ENCODE measurements around the gene VIPR2. TPM values are rescaled to one million over a fixed set of nuclear protein-coding genes. Genes with fewer than 3 reads are reported as not detected.

VIPR2 gene
- total RNA-seq, 2 donors from 2014 or later = not detected

GRCh38 chr7:159031135-159031701 is 113.4 kb downstream of the VIPR2 start:
- no peaks in the 10 kb centered on the region for H3K9me3 ChIP-seq (ENCODE audit: control insufficient read depth, low read length, poor library complexity, severe bottlenecking)
- Mint-ChIP-seq H3K36me3 (ENCODE audit: low read depth) (no peaks in the 10 kb centered on the region), H3K4me3 (peak overlapping the region; percentile 57), H3K4me1 (peaks cover 5% of the 10 kb centered on the region), H3K27me3 (peaks cover 64% of the 10 kb centered on the region), H3K27ac (no peak overlapping the region)
- DNase-seq (no peak), ATAC-seq (no peak)

- Mint-ChIP-seq H3K36me3 (ENCODE audit: low read depth) (no peaks in the 10 kb centered on the region), H3K27me3 (peaks cover 63% of the 10 kb centered on the region), H3K27ac (no peak overlapping the region), H3K4me1 (peaks cover 5% of the 10 kb centered on the region), H3K4me3 (peak overlapping the region; percentile 77)
- DNase-seq (peak in 1 of 3 donors; percentile 3), ATAC-seq (peak; percentile 30)
- no peaks in the 10 kb centered on the region for H3K9me3 ChIP-seq (ENCODE audit: control insufficient read depth, low read length, poor library complexity, severe bottlenecking)
Observed at GRCh38 chr7:159030490-159031134, 114.1 kb downstream of the VIPR2 start.

- ATAC-seq = no peak
- peak in 1 of 3 donors; percentile 5 for DNase-seq
- H3K4me3 Mint-ChIP-seq = no peak overlapping the region
- peaks cover 5% of the 10 kb centered on the region for H3K4me1 Mint-ChIP-seq
- peaks cover 69% of the 10 kb centered on the region for H3K27me3 Mint-ChIP-seq
- no peaks in the 10 kb centered on the region for H3K9me3 ChIP-seq (ENCODE audit: control insufficient read depth, low read length, poor library complexity, severe bottlenecking)
- peaks cover 2% of the 10 kb centered on the region for H3K36me3 Mint-ChIP-seq (ENCODE audit: low read depth)
- no peak overlapping the region for H3K27ac Mint-ChIP-seq
Observed at GRCh38 chr7:159028508-159029401, 115.9 kb downstream of the VIPR2 start.

- no peaks in the 10 kb centered on the region for H3K9me3 ChIP-seq (ENCODE audit: control insufficient read depth, low read length, poor library complexity, severe bottlenecking)
- Mint-ChIP-seq H3K4me3 (no peak overlapping the region), H3K27me3 (peaks cover 70% of the 10 kb centered on the region), H3K27ac (no peak overlapping the region), H3K4me1 (peaks cover 5% of the 10 kb centered on the region), H3K36me3 (ENCODE audit: low read depth) (peaks cover 2% of the 10 kb centered on the region)
- peak in 1 of 3 donors; percentile 6 for DNase-seq
- ATAC-seq = no peak
Observed at GRCh38 chr7:159027789-159028507, 116.7 kb downstream of the VIPR2 start.

GRCh38 chr7:159027056-159027788 is 117.4 kb downstream of the VIPR2 start:
- Mint-ChIP-seq H3K4me3 (no peak overlapping the region), H3K4me1 (peaks cover 5% of the 10 kb centered on the region), H3K36me3 (ENCODE audit: low read depth) (peaks cover 2% of the 10 kb centered on the region), H3K27me3 (peaks cover 68% of the 10 kb centered on the region), H3K27ac (no peak overlapping the region)
- ATAC-seq (no peak), DNase-seq (no peak)
- H3K9me3 ChIP-seq (ENCODE audit: control insufficient read depth, low read length, poor library complexity, severe bottlenecking) = no peaks in the 10 kb centered on the region

GRCh38 chr7:159026271-159027055 is 118.2 kb downstream of the VIPR2 start:
- no peaks in the 10 kb centered on the region for H3K9me3 ChIP-seq (ENCODE audit: control insufficient read depth, low read length, poor library complexity, severe bottlenecking)
- peaks cover 60% of the 10 kb centered on the region for H3K27me3 Mint-ChIP-seq
- DNase-seq (no peak), ATAC-seq (no peak)
- peaks cover 5% of the 10 kb centered on the region for H3K4me1 Mint-ChIP-seq
- H3K36me3 Mint-ChIP-seq (ENCODE audit: low read depth) = peaks cover 2% of the 10 kb centered on the region
- no peak overlapping the region for H3K4me3 Mint-ChIP-seq
- no peak overlapping the region for H3K27ac Mint-ChIP-seq

GRCh38 chr7:159025161-159025779 is 119.4 kb downstream of the VIPR2 start:
- peaks cover 2% of the 10 kb centered on the region for H3K36me3 Mint-ChIP-seq (ENCODE audit: low read depth)
- no peaks in the 10 kb centered on the region for H3K9me3 ChIP-seq (ENCODE audit: control insufficient read depth, low read length, poor library complexity, severe bottlenecking)
- no peak overlapping the region for H3K4me3 Mint-ChIP-seq
- DNase-seq (peak in 1 of 3 donors; percentile 2), ATAC-seq (no peak)
- H3K27ac Mint-ChIP-seq = peak overlapping the region; percentile 53
- peaks cover under 1% of the 10 kb centered on the region for H3K4me1 Mint-ChIP-seq
- peaks cover 48% of the 10 kb centered on the region for H3K27me3 Mint-ChIP-seq

GRCh38 chr7:159024280-159024951 is 120.3 kb downstream of the VIPR2 start:
- Mint-ChIP-seq H3K27me3 (peaks cover 40% of the 10 kb centered on the region), H3K27ac (no peak overlapping the region), H3K4me1 (no peaks in the 10 kb centered on the region), H3K36me3 (ENCODE audit: low read depth) (peaks cover 2% of the 10 kb centered on the region), H3K4me3 (peak overlapping the region; percentile 37)
- no peak for ATAC-seq
- DNase-seq = peak in 1 of 3 donors; percentile 6
- no peaks in the 10 kb centered on the region for H3K9me3 ChIP-seq (ENCODE audit: control insufficient read depth, low read length, poor library complexity, severe bottlenecking)

GRCh38 chr7:159023746-159024145 is 120.9 kb downstream of the VIPR2 start:
- Mint-ChIP-seq H3K27ac (no peak overlapping the region), H3K4me1 (no peaks in the 10 kb centered on the region), H3K36me3 (ENCODE audit: low read depth) (peaks cover 2% of the 10 kb centered on the region), H3K4me3 (peak overlapping the region; percentile 37), H3K27me3 (peaks cover 37% of the 10 kb centered on the region)
- ATAC-seq (no peak), DNase-seq (peak in 1 of 3 donors; percentile 2)
- no peaks in the 10 kb centered on the region for H3K9me3 ChIP-seq (ENCODE audit: control insufficient read depth, low read length, poor library complexity, severe bottlenecking)

- peaks cover 32% of the 10 kb centered on the region for H3K27me3 Mint-ChIP-seq
Observed at GRCh38 chr7:159023206-159023605, 121.5 kb downstream of the VIPR2 start.

More at GRCh38 chr7:159023206-159023605, 121.5 kb downstream of the VIPR2 start:
- DNase-seq (peak in 1 of 3 donors; percentile 3), ATAC-seq (no peak)
- Mint-ChIP-seq H3K27ac (no peak overlapping the region), H3K4me3 (no peak overlapping the region), H3K36me3 (ENCODE audit: low read depth) (peaks cover 2% of the 10 kb centered on the region), H3K4me1 (no peaks in the 10 kb centered on the region)
- H3K9me3 ChIP-seq (ENCODE audit: control insufficient read depth, low read length, poor library complexity, severe bottlenecking) = no peaks in the 10 kb centered on the region
